Right renal cortex interstitium (tissue), 3 donors: ENCODE results near the gene PYROXD2. TPM values are rescaled to one million over a fixed set of nuclear protein-coding genes. Genes with fewer than 3 reads are reported as not detected.

Source experiments
- DNase-seq, 3 donors: peaks; one replicate each; pipeline ENCODE4 v3.0.0-alpha.2; 2013; ENCODE audit warnings: low read depth in 3 of 3, low spot score in 2 of 3
- polyA plus RNA-seq, 3 donors: library from polyadenylated mRNA; unstranded; fragments of 120-200 nt; gene quantifications; one replicate each; pipeline ENCODE4 v1.2.1, GENCODE V29; 2013; ENCODE audit not compliant: insufficient read length in 3 of 3

The PYROXD2 gene
- polyA plus RNA-seq, 3 donors = 12.6 to 22.7 (median 15.1) TPM

DNA sequence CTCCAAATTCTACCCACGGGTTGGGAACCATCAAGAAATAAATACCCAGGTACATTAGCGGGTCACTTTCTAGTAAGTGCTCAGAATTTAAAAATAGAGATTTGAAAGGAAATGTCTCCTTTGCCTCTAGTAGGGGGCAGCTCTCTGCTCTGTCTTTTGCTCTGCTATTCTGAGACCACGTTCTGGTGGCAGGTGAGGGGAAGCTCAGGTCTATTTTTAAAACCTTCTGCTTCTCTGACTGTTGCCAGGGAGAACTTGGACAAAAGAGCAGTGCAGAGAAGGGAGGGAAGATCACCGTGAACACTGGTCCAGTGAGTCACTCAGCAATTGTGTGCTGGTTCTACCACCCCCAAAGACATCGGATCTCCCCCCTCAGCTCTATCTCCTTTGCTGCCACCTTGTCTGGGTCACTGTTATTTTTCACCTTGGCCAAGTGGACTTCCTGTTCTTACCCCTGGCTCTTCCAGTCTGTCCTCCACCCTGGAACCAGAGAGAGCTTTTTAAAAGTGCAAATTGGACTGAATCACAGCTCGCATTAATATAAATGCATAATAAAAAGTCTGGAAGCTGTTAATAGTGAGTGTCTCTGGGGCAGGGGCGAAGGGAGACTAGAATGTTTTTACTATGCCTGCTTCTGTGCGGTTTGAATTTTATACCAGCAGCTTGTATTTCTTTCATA lies 74.6 kb downstream of the PYROXD2 start:
- DNase-seq = no peak

DNA sequence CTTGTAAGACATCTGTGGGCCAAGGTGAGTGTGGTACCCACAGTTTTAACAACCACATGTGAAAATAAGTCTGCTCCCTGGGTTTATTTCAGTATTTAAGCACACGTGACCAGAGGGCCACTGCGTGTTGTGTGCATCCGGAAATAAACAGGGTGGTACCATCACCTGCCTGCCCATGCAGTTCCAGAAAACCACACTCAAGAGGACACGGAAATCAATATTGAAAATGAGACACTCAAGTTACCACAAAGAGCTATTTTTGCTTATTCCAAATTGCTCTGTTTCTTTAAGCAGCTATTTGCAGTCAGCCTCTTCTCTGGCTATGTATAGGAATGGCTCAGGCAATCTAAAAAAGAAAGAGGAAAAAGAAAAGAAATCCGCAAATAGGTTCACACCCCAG lies 75.2 kb downstream of the PYROXD2 start:
- DNase-seq = no peak

DNA sequence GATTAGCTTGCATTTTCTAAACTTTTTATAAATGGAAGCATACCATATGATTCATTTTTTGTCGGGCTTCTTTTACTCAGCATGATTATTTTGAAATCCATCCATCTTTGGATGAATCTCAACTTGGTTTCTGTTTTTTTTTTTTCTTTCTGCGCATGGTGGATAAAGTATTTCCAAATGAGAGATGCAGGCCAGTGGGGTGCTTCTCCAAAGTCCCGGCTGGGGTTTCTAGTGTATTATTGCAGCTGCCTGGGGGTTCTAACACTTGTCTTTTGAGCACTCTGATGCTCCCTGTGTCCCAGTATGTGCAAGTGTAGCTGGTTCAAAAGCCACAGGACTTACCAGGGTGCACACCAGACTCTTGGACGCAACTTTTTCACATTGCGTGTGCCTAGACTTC lies 76.1 kb downstream of the PYROXD2 start:
- no peak for DNase-seq

DNA sequence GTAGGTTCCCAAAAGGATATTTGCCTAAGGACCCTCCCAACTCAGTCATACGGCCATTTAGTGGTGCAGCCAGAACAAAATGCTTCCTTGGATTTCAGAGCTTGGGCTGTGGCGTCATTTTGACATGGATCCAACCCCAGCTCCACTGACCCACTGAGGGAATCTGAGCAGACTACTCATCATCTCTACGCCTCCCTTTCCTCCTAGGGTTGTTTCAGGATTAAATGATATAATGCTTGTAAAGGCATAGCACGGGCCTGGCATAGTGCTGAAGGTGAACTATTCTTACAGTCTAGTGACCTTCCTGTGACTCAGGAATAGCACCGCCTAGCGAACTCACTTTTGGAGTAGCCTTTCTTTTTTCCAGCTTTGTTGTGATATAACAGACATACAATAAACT lies 76.7 kb downstream of the PYROXD2 start:
- DNase-seq = no peak

DNA sequence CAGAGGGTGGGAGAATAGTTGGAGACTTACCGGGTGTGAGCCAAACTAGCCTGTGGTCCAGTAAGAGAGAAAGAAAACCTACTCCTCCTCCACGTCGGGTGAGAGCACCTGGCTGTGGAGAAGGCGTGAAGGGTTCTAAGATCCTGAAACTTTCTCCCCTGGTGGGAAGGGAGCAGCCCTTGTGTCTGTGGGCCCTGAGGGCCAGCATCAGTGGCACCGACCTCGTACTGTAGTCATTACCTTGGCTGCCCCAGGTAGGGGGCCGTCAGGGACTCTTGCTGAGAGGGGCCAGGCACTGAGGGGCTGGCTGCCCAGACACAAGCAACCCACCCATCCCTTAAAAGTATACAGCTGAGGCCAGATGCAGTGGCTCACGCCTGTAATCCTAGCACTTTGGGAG lies 77.5 kb downstream of the PYROXD2 start:
- DNase-seq = no peak

Other genes starting within 250 kb of the PYROXD2 start
- gene LOXL4, start 147.0 kb downstream of the PYROXD2 start, polyA plus RNA-seq = 1 to 10 TPM; 3.6 to 4.9 (median 3.9) TPM
- gene HPS1, start 31.8 kb upstream of the PYROXD2 start, polyA plus RNA-seq = 10 to 100 TPM; 28.2 to 30.1 (median 29.4) TPM